ENCODE data around the gene LCN12.

LCN12 gene

GRCh38 chr9:136958898-136959850 is 7.1 kb downstream of the LCN12 start:
- no peak for DNase-seq

- no peak for DNase-seq
These were observed 8.3 kb downstream of the LCN12 start for GRCh38 chr9:136960212-136960937.

- DNase-seq: no peak
These were observed 8.8 kb downstream of the LCN12 start for GRCh38 chr9:136960938-136961275.

GRCh38 chr9:136961279-136962065 is 9.4 kb downstream of the LCN12 start:
- DNase-seq: no peak

- DNase-seq: no peak
These were observed 10.1 kb downstream of the LCN12 start for GRCh38 chr9:136962163-136962562.

- DNase-seq: no peak
These were observed 10.7 kb downstream of the LCN12 start for GRCh38 chr9:136962701-136963248.

GRCh38 chr9:136963341-136963740 is 11.3 kb downstream of the LCN12 start:
- no peak for DNase-seq

GRCh38 chr9:136963751-136964150 is 11.7 kb downstream of the LCN12 start:
- DNase-seq: no peak

GRCh38 chr9:136964171-136964689 is 12.2 kb downstream of the LCN12 start:
- DNase-seq: no peak

- no peak for DNase-seq
These were observed 12.9 kb downstream of the LCN12 start for GRCh38 chr9:136964833-136965422.

GRCh38 chr9:136965771-136966484 is 13.9 kb downstream of the LCN12 start:
- DNase-seq: no peak

- no peak for DNase-seq
These were observed 16.5 kb downstream of the LCN12 start for GRCh38 chr9:136968333-136969127.

GRCh38 chr9:136969150-136969549 is 17.1 kb downstream of the LCN12 start:
- no peak for DNase-seq

- DNase-seq: no peak
These were observed 17.7 kb downstream of the LCN12 start for GRCh38 chr9:136969774-136970173.

GRCh38 chr9:136970361-136970760 is 18.3 kb downstream of the LCN12 start:
- DNase-seq: no peak

- DNase-seq: no peak
These were observed 19.7 kb downstream of the LCN12 start for GRCh38 chr9:136971746-136972145.

GRCh38 chr9:136972335-136972734 is 20.3 kb downstream of the LCN12 start:
- no peak for DNase-seq

GRCh38 chr9:136972743-136973142 is 20.7 kb downstream of the LCN12 start:
- no peak for DNase-seq

GRCh38 chr9:136973618-136974617 is 21.8 kb downstream of the LCN12 start:
- DNase-seq: no peak
